K562 (cell line): ENCODE measurements around the gene ZNRF1. TPM values are rescaled to one million over a fixed set of nuclear protein-coding genes. Genes with fewer than 3 reads are reported as not detected.

ENCODE experiments used
- BRCA1 ChIP-seq, 2 experiments: fragments of 450-650 bp in 1 of 2; sonication (generic) in 1 of 2; formaldehyde crosslinking in 1 of 2; IDR thresholded peaks; 2 replicates each; pipeline versions ENCODE4 v1.5.0 to v1.6.1; 2017 to 2020; ENCODE audit warnings: mild to moderate bottlenecking in 1 of 2, missing genetic modification reagents in 1 of 2
- CBFB ChIP-seq: sonication (generic); formaldehyde crosslinking; IDR thresholded peaks from 2 replicates; pipeline ENCODE4 v1.4.0; 2020; ENCODE audit warnings: mild to moderate bottlenecking, missing genetic modification reagents
- CBX3 ChIP-seq, 2 experiments: IDR thresholded peaks; 1 replicate in 1 of 2; 2 replicates in 1 of 2; pipeline ENCODE4 v1.6.1; 2012; ENCODE audit warnings: inconsistent platforms in 2 of 2, low read length in 2 of 2, borderline replicate concordance in 1 of 2, control low read depth in 1 of 2
- CTCF ChIP-seq, 3 experiments: IDR thresholded peaks in 2 of 3; conservative IDR thresholded peaks in 1 of 3; 2 replicates each; pipeline ENCODE4 v1.5.1; 2011 to 2012; ENCODE audit warnings: low read length in 3 of 3, mild to moderate bottlenecking in 3 of 3, control low read depth in 2 of 3, improper control_type of control experiment in 1 of 3, inconsistent platforms in 1 of 3, low read depth in 1 of 3, mixed read lengths in 1 of 3, moderate library complexity in 1 of 3; ENCODE audit not compliant: insufficient read depth in 2 of 3
- ELF1 ChIP-seq: fragments of 200-800 bp; sonication (Bioruptor generic); IDR thresholded peaks from 2 replicates; pipeline ENCODE4 v1.6.1; 2016; ENCODE audit warnings: missing genetic modification characterization, missing compliant biosample characterization
- FOSL1 ChIP-seq: fragments of 200-800 bp; sonication (Bioruptor generic); conservative IDR thresholded peaks from 2 replicates; pipeline ENCODE4 v1.6.1; 2016; ENCODE audit warnings: missing genetic modification characterization, missing compliant biosample characterization
- FOXP1 ChIP-seq: sonication (generic); formaldehyde crosslinking; IDR thresholded peaks from 2 replicates; pipeline ENCODE4 v1.8.0; 2022; ENCODE audit warnings: mild to moderate bottlenecking, missing genetic modification reagents
- HMG20B ChIP-seq: fragments of 250-450 bp; sonication (Bioruptor Pico); IDR thresholded peaks from 2 replicates; pipeline ENCODE4 v1.5.0; 2021; ENCODE audit warnings: mild to moderate bottlenecking
- HNRNPK ChIP-seq: fragments of 200-400 bp; formaldehyde crosslinking; IDR thresholded peaks from one replicate; pipeline ENCODE4 v1.6.1; 2018; ENCODE audit warnings: mild to moderate bottlenecking, low read depth, low read length; ENCODE audit not compliant: poor library complexity, severe bottlenecking
- PYGO2 ChIP-seq: fragments of 450-650 bp; IDR thresholded peaks from 2 replicates; pipeline ENCODE4 v1.6.1; 2016; ENCODE audit warnings: mild to moderate bottlenecking, missing genetic modification characterization, moderate library complexity, missing compliant biosample characterization
- RNF2 ChIP-seq: sonication (generic); IDR thresholded peaks from 2 replicates; pipeline ENCODE4 v1.6.1; 2016
- SMAD1 ChIP-seq: fragments of 150-350 bp; IDR thresholded peaks from 2 replicates; pipeline ENCODE4 v1.6.1; 2014; ENCODE audit warnings: low read length, low read depth; ENCODE audit not compliant: partially characterized antibody
- SRSF1 ChIP-seq: fragments of 200-400 bp; formaldehyde crosslinking; IDR thresholded peaks from 2 replicates; pipeline ENCODE4 v1.6.1; 2017; ENCODE audit warnings: mild to moderate bottlenecking, low read depth, low read length, moderate library complexity
- TCF3 ChIP-seq: sonication (generic); formaldehyde crosslinking; IDR thresholded peaks from 2 replicates; pipeline ENCODE4 v1.4.0; 2020; ENCODE audit warnings: mild to moderate bottlenecking, missing genetic modification reagents
- TGIF2 ChIP-seq: sonication (generic); formaldehyde crosslinking; IDR thresholded peaks from 2 replicates; pipeline ENCODE4 v1.8.1; 2022; ENCODE audit warnings: mild to moderate bottlenecking, missing genetic modification reagents, moderate library complexity
- ZNF436 ChIP-seq: fragments of 250-450, 450-650 bp; sonication (Bioruptor Pico); formaldehyde crosslinking; IDR thresholded peaks from 2 replicates; pipeline ENCODE4 v1.7.0; 2020; ENCODE audit warnings: mild to moderate bottlenecking
- ZNF717 ChIP-seq: fragments of 250-450 bp; sonication (Bioruptor Pico); IDR thresholded peaks from 2 replicates; pipeline ENCODE4 v1.5.0; 2021
- polyA plus RNA-seq, 8 experiments: library from polyadenylated mRNA; depleted of rRNA in 4 of 8; stranded (reverse) in 5 of 8; unstranded in 3 of 8; fragments of >200 nt; fragmentation: Nextera tagmentation in 2 of 8; fragmentation: Illumina TruSeq in 1 of 8; extraction: Ambion mirVana in 2 of 8; extraction: Trizol in 1 of 8; gene quantifications; 2 replicates each; pipeline versions ENCODE4 v1.2.1 to v1.2.3, GENCODE V29; 2011 to 2014; ENCODE audit warnings: inconsistent platforms in 1 of 8, missing spikeins in 1 of 8
- total RNA-seq, 7 experiments: library from RNA; depleted of rRNA in 6 of 7; stranded (reverse); fragments of >200 nt in 6 of 7; fragmentation: Illumina TruSeq in 2 of 7; extraction: Trizol in 2 of 7; gene quantifications; 2 replicates each; pipeline versions ENCODE4 v1.2.1 to v1.2.3, GENCODE V29; 2011 to 2021; ENCODE audit warnings: low replicate concordance in 1 of 7
- TF ChIP-seq, protein P1 (sequence below), 2 experiments: fragments of 450-650 bp; IDR thresholded peaks; 2 replicates each; pipeline ENCODE4 v1.6.1; 2018; ENCODE audit warnings: mild to moderate bottlenecking in 2 of 2, low read depth in 1 of 2; ENCODE audit not compliant: partially characterized antibody in 2 of 2
- TF ChIP-seq, protein P2 (sequence below): sonication (generic); formaldehyde crosslinking; IDR thresholded peaks from 2 replicates; pipeline ENCODE4 v1.8.0; 2022; ENCODE audit warnings: missing genetic modification reagents, mild to moderate bottlenecking, moderate library complexity, borderline replicate concordance
- TF ChIP-seq, protein P3 (sequence below): fragments of 450-650 bp; IDR thresholded peaks from 2 replicates; pipeline ENCODE4 v1.6.1; 2018; ENCODE audit warnings: mild to moderate bottlenecking, low read depth; ENCODE audit not compliant: partially characterized antibody

ZNRF1 gene
- total and polyA plus RNA-seq, 9 of the 15 experiments (the other 6 are each of a cell fraction or from before 2014, with no cell fraction given): 9.5 to 37.7 (median 20.0) TPM

DNA sequence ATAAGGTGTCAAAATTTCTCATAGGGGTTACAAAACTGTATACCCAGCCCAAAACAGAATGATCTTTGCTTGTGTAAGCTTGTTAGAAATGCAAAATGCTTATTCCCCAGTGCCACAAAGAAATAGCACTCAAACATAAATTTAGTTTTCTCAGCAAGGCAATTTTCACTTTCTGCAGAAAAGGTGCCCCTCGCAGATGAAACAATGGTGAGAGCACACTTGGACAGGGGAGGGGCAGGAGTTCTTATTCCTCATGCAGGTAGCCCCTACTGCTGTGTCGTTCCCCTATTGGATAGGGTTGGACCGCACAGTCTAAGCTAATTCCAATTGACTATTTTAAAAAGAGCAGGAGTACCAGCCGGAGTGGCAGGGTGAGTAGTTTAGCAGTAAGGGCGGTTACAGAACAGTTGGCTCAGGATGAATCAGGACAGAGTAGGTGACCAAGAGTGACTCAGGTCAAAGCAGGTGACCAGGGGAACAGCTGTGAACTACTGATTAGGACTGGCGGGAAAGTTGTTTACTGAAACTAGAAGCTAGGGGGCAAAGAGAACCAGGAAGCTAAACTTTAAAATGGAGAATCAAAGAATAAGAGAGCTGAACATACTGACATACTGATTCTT, 123.2 kb downstream of the ZNRF1 start (continued):
- TF ChIP-seq, protein P1, sequence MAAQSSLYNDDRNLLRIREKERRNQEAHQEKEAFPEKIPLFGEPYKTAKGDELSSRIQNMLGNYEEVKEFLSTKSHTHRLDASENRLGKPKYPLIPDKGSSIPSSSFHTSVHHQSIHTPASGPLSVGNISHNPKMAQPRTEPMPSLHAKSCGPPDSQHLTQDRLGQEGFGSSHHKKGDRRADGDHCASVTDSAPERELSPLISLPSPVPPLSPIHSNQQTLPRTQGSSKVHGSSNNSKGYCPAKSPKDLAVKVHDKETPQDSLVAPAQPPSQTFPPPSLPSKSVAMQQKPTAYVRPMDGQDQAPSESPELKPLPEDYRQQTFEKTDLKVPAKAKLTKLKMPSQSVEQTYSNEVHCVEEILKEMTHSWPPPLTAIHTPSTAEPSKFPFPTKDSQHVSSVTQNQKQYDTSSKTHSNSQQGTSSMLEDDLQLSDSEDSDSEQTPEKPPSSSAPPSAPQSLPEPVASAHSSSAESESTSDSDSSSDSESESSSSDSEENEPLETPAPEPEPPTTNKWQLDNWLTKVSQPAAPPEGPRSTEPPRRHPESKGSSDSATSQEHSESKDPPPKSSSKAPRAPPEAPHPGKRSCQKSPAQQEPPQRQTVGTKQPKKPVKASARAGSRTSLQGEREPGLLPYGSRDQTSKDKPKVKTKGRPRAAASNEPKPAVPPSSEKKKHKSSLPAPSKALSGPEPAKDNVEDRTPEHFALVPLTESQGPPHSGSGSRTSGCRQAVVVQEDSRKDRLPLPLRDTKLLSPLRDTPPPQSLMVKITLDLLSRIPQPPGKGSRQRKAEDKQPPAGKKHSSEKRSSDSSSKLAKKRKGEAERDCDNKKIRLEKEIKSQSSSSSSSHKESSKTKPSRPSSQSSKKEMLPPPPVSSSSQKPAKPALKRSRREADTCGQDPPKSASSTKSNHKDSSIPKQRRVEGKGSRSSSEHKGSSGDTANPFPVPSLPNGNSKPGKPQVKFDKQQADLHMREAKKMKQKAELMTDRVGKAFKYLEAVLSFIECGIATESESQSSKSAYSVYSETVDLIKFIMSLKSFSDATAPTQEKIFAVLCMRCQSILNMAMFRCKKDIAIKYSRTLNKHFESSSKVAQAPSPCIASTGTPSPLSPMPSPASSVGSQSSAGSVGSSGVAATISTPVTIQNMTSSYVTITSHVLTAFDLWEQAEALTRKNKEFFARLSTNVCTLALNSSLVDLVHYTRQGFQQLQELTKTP (IDR thresholded peaks at IDR 0.05; ENCODE audit: low read depth in 1 of 2, partially characterized antibody in 2 of 2): peak in 1 of 2 experiments; percentile 21
- no peak for TF ChIP-seq CBFB
- TF ChIP-seq TCF3 (CRISPR knock-in tag): peak; percentile 80
- no peak for TF ChIP-seq TGIF2
- peak in 1 of 2 experiments; percentile 100; a peak in 2 of 3 replicates for TF ChIP-seq CBX3 (IDR thresholded peaks at IDR 0.05; ENCODE audit: borderline replicate concordance in 1 of 2, low read length in 2 of 2)
- TF ChIP-seq, protein P2, sequence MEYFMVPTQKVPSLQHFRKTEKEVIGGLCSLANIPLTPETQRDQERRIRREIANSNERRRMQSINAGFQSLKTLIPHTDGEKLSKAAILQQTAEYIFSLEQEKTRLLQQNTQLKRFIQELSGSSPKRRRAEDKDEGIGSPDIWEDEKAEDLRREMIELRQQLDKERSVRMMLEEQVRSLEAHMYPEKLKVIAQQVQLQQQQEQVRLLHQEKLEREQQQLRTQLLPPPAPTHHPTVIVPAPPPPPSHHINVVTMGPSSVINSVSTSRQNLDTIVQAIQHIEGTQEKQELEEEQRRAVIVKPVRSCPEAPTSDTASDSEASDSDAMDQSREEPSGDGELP (CRISPR knock-in tag): peak; percentile 82
- TF ChIP-seq CTCF (IDR thresholded peaks at IDR 0.05 in 2 of 3, conservative IDR thresholded peaks at IDR 0.05 in 1 of 3; ENCODE audit: insufficient read depth in 2 of 3, low read depth in 1 of 3, low read length in 3 of 3): no peak
- TF ChIP-seq, protein P3, sequence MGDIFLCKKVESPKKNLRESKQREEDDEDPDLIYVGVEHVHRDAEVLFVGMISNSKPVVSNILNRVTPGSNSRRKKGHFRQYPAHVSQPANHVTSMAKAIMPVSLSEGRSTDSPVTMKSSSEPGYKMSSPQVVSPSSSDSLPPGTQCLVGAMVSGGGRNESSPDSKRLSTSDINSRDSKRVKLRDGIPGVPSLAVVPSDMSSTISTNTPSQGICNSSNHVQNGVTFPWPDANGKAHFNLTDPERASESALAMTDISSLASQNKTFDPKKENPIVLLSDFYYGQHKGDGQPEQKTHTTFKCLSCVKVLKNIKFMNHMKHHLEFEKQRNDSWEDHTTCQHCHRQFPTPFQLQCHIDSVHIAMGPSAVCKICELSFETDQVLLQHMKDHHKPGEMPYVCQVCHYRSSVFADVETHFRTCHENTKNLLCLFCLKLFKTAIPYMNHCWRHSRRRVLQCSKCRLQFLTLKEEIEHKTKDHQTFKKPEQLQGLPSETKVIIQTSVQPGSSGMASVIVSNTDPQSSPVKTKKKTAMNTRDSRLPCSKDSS: peak; percentile 100
- no peak for TF ChIP-seq ZNF717 (CRISPR knock-in tag)
- no peak for TF ChIP-seq HMG20B (CRISPR knock-in tag)
- no peak for TF ChIP-seq FOXP1 (CRISPR knock-in tag)
- no peak for TF ChIP-seq PYGO2 (tag)
- no peak for TF ChIP-seq RNF2
- TF ChIP-seq ZNF436 (CRISPR knock-in tag): no peak
- peak; percentile 85 for TF ChIP-seq FOSL1 (tag)
- TF ChIP-seq HNRNPK: no peak
- 0 out of 2 replicates have a peak, but pooled peaks have one; percentile 21 for TF ChIP-seq ELF1
- no peak for TF ChIP-seq SMAD1
- TF ChIP-seq SRSF1: no peak
- no peak for TF ChIP-seq BRCA1 (IDR thresholded peaks at IDR 0.05)
- TF ChIP-seq BRCA1 (CRISPR knock-in tag; IDR thresholded peaks at IDR 0.05): no peak
